HFF-Myc (cell line): ENCODE measurements around the gene VPS26B.

Experiments used
- DNase-seq: peaks from one replicate; pipeline ENCODE4 v3.0.0-alpha.2; 2011; ENCODE audit warnings: low read depth; ENCODE audit errors: extremely low read depth
- H3K4me3 ChIP-seq: replicated peaks from 2 replicates; pipeline ENCODE4 v1.5.1; 2011; ENCODE audit warnings: low read depth, mild to moderate bottlenecking, control low read depth, low read length
- CTCF ChIP-seq: IDR thresholded peaks from 2 replicates; pipeline ENCODE4 v1.5.1; 2012; ENCODE audit warnings: mild to moderate bottlenecking, low read depth, low read length, control low read depth; ENCODE audit errors: missing control alignments

The VPS26B gene

DNA sequence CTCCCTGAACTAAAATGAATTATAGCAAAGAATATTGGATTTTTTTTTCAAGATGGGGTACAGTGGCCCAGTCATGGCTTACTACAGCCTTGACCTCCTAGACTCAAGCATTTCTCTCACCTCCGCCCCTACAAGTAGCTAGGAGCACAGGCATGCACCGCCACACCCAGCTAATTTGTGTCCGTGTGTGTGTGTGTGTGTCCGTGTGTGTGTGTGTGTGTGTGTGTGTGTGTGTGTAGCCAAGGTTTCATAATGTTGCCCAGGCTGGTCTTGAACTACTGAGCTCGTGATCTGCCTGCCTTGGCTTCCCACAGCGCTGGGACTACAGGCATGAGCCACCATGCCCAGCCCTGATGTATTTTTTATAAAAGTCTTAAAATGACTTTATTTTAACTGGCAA, 16.1 kb downstream of the VPS26B start:
- no peak for TF ChIP-seq CTCF
- no peak overlapping the region for H3K4me3 ChIP-seq
- no peak for DNase-seq

GRCh38 chr11:134242376-134242775, 17.9 kb downstream of the VPS26B start:
- DNase-seq: no peak
- TF ChIP-seq CTCF: no peak
- no peak overlapping the region for H3K4me3 ChIP-seq

GRCh38 chr11:134243913-134244312, 19.4 kb downstream of the VPS26B start:
- TF ChIP-seq CTCF: no peak
- no peak for DNase-seq
- H3K4me3 ChIP-seq: no peak overlapping the region

DNA sequence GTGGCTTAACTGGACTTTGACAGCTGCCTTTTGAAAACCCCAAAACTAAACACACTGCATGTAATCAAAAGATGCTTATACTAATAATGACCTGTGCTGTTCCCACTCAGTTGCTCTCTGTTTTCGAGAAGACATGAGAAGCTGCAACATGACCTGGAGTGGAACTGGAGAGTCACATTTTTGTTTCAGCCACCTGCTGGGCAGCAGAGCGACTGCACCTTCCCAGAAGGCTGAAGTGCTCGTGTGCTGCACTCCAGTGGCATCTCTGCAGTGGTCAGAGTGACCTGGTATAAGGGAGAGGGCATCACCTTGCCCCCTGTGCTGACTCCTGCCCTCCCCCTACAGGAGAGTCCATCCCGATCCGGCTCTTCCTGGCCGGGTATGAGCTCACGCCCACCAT, 20.1 kb downstream of the VPS26B start:
- no peak overlapping the region for H3K4me3 ChIP-seq
- TF ChIP-seq CTCF: peak; percentile 48
- DNase-seq: no peak

GRCh38 chr11:134245434-134245833, 21.0 kb downstream of the VPS26B start:
- H3K4me3 ChIP-seq: no peak overlapping the region
- TF ChIP-seq CTCF: no peak
- no peak for DNase-seq

GRCh38 chr11:134246100-134246499, 21.6 kb downstream of the VPS26B start:
- DNase-seq: no peak
- H3K4me3 ChIP-seq: no peak overlapping the region
- no peak for TF ChIP-seq CTCF

- no peak for TF ChIP-seq CTCF
- H3K4me3 ChIP-seq: no peak overlapping the region
- DNase-seq: no peak
Measured at GRCh38 chr11:134246678-134247077, 22.2 kb downstream of the VPS26B start.
